ENCODE measurements around the gene NRG3.

Gene NRG3

GRCh38 chr10:82392533-82392932 is 517.5 kb downstream of the NRG3 start:
- Histone ChIP-seq H3K27me3 (ENCODE audit: insufficient read depth, poor library complexity, severe bottlenecking) (no peaks in the 10 kb centered on the region), H3K4me3 (replicated peaks; ENCODE audit: insufficient read depth, low read length) (no peak overlapping the region), H3K27ac (replicated peaks) (no peak overlapping the region)
- TF ChIP-seq REST (IDR thresholded peaks at IDR 0.05; ENCODE audit: insufficient replicate concordance, low read depth) (no peak), POLR2AphosphoS5 (IDR thresholded peaks at IDR 0.05; ENCODE audit: low read depth) (no peak), SPI1 (IDR thresholded peaks at IDR 0.05; ENCODE audit: borderline replicate concordance, low read depth) (no peak), GABPA (IDR thresholded peaks at IDR 0.05; ENCODE audit: low read depth) (no peak)
- TF ChIP-seq, protein P1, sequence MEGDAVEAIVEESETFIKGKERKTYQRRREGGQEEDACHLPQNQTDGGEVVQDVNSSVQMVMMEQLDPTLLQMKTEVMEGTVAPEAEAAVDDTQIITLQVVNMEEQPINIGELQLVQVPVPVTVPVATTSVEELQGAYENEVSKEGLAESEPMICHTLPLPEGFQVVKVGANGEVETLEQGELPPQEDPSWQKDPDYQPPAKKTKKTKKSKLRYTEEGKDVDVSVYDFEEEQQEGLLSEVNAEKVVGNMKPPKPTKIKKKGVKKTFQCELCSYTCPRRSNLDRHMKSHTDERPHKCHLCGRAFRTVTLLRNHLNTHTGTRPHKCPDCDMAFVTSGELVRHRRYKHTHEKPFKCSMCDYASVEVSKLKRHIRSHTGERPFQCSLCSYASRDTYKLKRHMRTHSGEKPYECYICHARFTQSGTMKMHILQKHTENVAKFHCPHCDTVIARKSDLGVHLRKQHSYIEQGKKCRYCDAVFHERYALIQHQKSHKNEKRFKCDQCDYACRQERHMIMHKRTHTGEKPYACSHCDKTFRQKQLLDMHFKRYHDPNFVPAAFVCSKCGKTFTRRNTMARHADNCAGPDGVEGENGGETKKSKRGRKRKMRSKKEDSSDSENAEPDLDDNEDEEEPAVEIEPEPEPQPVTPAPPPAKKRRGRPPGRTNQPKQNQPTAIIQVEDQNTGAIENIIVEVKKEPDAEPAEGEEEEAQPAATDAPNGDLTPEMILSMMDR (IDR thresholded peaks at IDR 0.05; ENCODE audit: insufficient read depth, low read length), result no peak
- DNase-seq (ENCODE audit: low read depth in 1 of 2, low spot score in 1 of 2), result no peak

- TF ChIP-seq GABPA (IDR thresholded peaks at IDR 0.05; ENCODE audit: low read depth) (no peak), POLR2AphosphoS5 (IDR thresholded peaks at IDR 0.05; ENCODE audit: low read depth) (no peak), SPI1 (IDR thresholded peaks at IDR 0.05; ENCODE audit: borderline replicate concordance, low read depth) (no peak), REST (IDR thresholded peaks at IDR 0.05; ENCODE audit: insufficient replicate concordance, low read depth) (no peak)
- TF ChIP-seq, protein P1 (IDR thresholded peaks at IDR 0.05; ENCODE audit: insufficient read depth, low read length), result no peak
- no peak overlapping the region for H3K27ac ChIP-seq (replicated peaks)
- H3K4me3 ChIP-seq (replicated peaks; ENCODE audit: insufficient read depth, low read length), result no peak overlapping the region
- H3K27me3 ChIP-seq (ENCODE audit: insufficient read depth, poor library complexity, severe bottlenecking), result no peaks in the 10 kb centered on the region
- DNase-seq (ENCODE audit: low read depth in 1 of 2, low spot score in 1 of 2), result no peak
These were observed 519.1 kb downstream of the NRG3 start for GRCh38 chr10:82394122-82394521.

- H3K27me3 ChIP-seq (ENCODE audit: insufficient read depth, poor library complexity, severe bottlenecking), result no peaks in the 10 kb centered on the region
- no peak overlapping the region for H3K27ac ChIP-seq (replicated peaks)
- no peak for DNase-seq (ENCODE audit: low read depth in 1 of 2, low spot score in 1 of 2)
- no peak for TF ChIP-seq POLR2AphosphoS5 (IDR thresholded peaks at IDR 0.05; ENCODE audit: low read depth)
- no peak for TF ChIP-seq REST (IDR thresholded peaks at IDR 0.05; ENCODE audit: insufficient replicate concordance, low read depth)
- TF ChIP-seq SPI1 (IDR thresholded peaks at IDR 0.05; ENCODE audit: borderline replicate concordance, low read depth), result no peak
- TF ChIP-seq, protein P1 (IDR thresholded peaks at IDR 0.05; ENCODE audit: insufficient read depth, low read length), result no peak
- TF ChIP-seq GABPA (IDR thresholded peaks at IDR 0.05; ENCODE audit: low read depth), result no peak
- H3K4me3 ChIP-seq (replicated peaks; ENCODE audit: insufficient read depth, low read length), result no peak overlapping the region
These were observed 520.0 kb downstream of the NRG3 start for GRCh38 chr10:82394987-82395386.
